Mesenchymal stem cell (in vitro differentiated cells and primary cell): ENCODE measurements around the gene COL16A1.
A peak's percentile ranks its signal among the peaks of the same experiment; 100 is the strongest.

Experiments used
- DNase-seq: peaks from one replicate; pipeline ENCODE4 v3.0.0-alpha.2; 2013
- H2AFZ ChIP-seq: one replicate; pipeline ENCODE4 v1.6.1; 2013; ENCODE audit warnings: low read depth, mild to moderate bottlenecking, control low read depth, inconsistent platforms, low read length, moderate library complexity
- H2AK5ac ChIP-seq: 2 replicates; pipeline ENCODE4 v1.6.1; 2013; ENCODE audit warnings: low read length, moderate library complexity, mild to moderate bottlenecking, inconsistent platforms; ENCODE audit not compliant: severe bottlenecking
- H2BK120ac ChIP-seq: one replicate; pipeline ENCODE4 v1.6.1; 2013; ENCODE audit warnings: low read depth, mild to moderate bottlenecking, inconsistent platforms, low read length, moderate library complexity
- H2BK12ac ChIP-seq, 2 experiments: one replicate each; pipeline ENCODE4 v1.6.1; 2013; ENCODE audit warnings: inconsistent platforms in 2 of 2, low read length in 2 of 2, mild to moderate bottlenecking in 2 of 2, moderate library complexity in 2 of 2, control low read depth in 1 of 2
- H2BK15ac ChIP-seq: one replicate; pipeline ENCODE4 v1.6.1; 2013; ENCODE audit warnings: mild to moderate bottlenecking, low read depth, inconsistent platforms; ENCODE audit not compliant: poor library complexity, severe bottlenecking
- H2BK5ac ChIP-seq: 2 replicates; pipeline ENCODE4 v1.6.1; 2013; ENCODE audit warnings: low read depth, mild to moderate bottlenecking, low read length, control low read depth, inconsistent platforms; ENCODE audit not compliant: poor library complexity, severe bottlenecking
- H3K14ac ChIP-seq, 2 experiments: one replicate each; pipeline ENCODE4 v1.6.1; 2013; ENCODE audit warnings: inconsistent platforms in 2 of 2, low read length in 2 of 2, control low read depth in 1 of 2, mild to moderate bottlenecking in 1 of 2, moderate library complexity in 1 of 2
- H3K18ac ChIP-seq, 2 experiments: one replicate each; pipeline ENCODE4 v1.6.1; 2013; ENCODE audit warnings: inconsistent platforms in 2 of 2, low read length in 2 of 2, control low read depth in 1 of 2, low read depth in 1 of 2, mild to moderate bottlenecking in 1 of 2
- H3K23ac ChIP-seq, 2 experiments: one replicate each; pipeline ENCODE4 v1.6.1; 2013; ENCODE audit warnings: inconsistent platforms in 2 of 2, low read length in 2 of 2, mild to moderate bottlenecking in 2 of 2, moderate library complexity in 2 of 2, control low read depth in 1 of 2
- H3K27ac ChIP-seq: 2 replicates; pipeline ENCODE4 v1.5.1; 2013; ENCODE audit warnings: mild to moderate bottlenecking, moderate library complexity, low read length, control low read depth, inconsistent platforms; ENCODE audit not compliant: poor library complexity, severe bottlenecking
- H3K27me3 ChIP-seq, 2 experiments: 2 replicates each; pipeline versions ENCODE4 v1.6.1 to v1.7.0; 2013; ENCODE audit warnings: low read length in 2 of 2, mild to moderate bottlenecking in 2 of 2, moderate library complexity in 2 of 2, control low read depth in 1 of 2, inconsistent platforms in 1 of 2; ENCODE audit not compliant: control insufficient read depth in 1 of 2, insufficient read depth in 1 of 2
- H3K36me3 ChIP-seq, 2 experiments: 2 replicates each; pipeline versions ENCODE4 v1.6.1 to v1.7.0; 2013; ENCODE audit warnings: low read length in 2 of 2, control low read depth in 1 of 2, inconsistent platforms in 1 of 2, low read depth in 1 of 2, mild to moderate bottlenecking in 1 of 2; ENCODE audit not compliant: insufficient read depth in 2 of 2, control insufficient read depth in 1 of 2
- H3K4ac ChIP-seq, 2 experiments: one replicate each; pipeline ENCODE4 v1.6.1; 2013; ENCODE audit warnings: inconsistent platforms in 2 of 2, low read length in 2 of 2, mild to moderate bottlenecking in 2 of 2, moderate library complexity in 2 of 2, control low read depth in 1 of 2, low read depth in 1 of 2
- H3K4me1 ChIP-seq: 2 replicates; pipeline ENCODE4 v1.6.1; 2013; ENCODE audit warnings: low read depth, low read length, control low read depth; ENCODE audit not compliant: control insufficient read depth, insufficient read depth
- H3K4me2 ChIP-seq: 2 replicates; pipeline ENCODE4 v1.6.1; 2013; ENCODE audit warnings: low read length, mild to moderate bottlenecking, inconsistent platforms; ENCODE audit not compliant: poor library complexity, severe bottlenecking
- H3K4me3 ChIP-seq, 2 experiments: 2 replicates each; pipeline versions ENCODE4 v1.5.1 to v1.7.0; 2013; ENCODE audit warnings: low read length in 2 of 2, mild to moderate bottlenecking in 2 of 2, control low read depth in 1 of 2, low read depth in 1 of 2; ENCODE audit not compliant: insufficient read depth in 1 of 2
- H3K79me1 ChIP-seq: replicated peaks from 2 replicates; pipeline ENCODE4 v1.6.1; 2013; ENCODE audit warnings: mild to moderate bottlenecking, control low read depth, low read length, inconsistent platforms; ENCODE audit not compliant: poor library complexity, severe bottlenecking
- H3K9ac ChIP-seq: 2 replicates; pipeline ENCODE4 v1.7.0; 2013; ENCODE audit warnings: mild to moderate bottlenecking, low read length, moderate library complexity
- H3K9me3 ChIP-seq: 2 replicates; pipeline ENCODE4 v1.7.0; 2013; ENCODE audit warnings: mild to moderate bottlenecking, low read length; ENCODE audit not compliant: control insufficient read depth
- H4K8ac ChIP-seq: one replicate; pipeline ENCODE4 v1.6.1; 2013; ENCODE audit warnings: inconsistent platforms, mild to moderate bottlenecking, low read length, moderate library complexity
- H4K91ac ChIP-seq: one replicate; pipeline ENCODE4 v1.6.1; 2013; ENCODE audit warnings: mild to moderate bottlenecking, low read length, inconsistent platforms
- WGBS: methylation state at CpG from one replicate; pipeline ENCODE4 v1.1.7; 2013; ENCODE audit warnings: mixed read lengths; 5-methylcytosine and 5-hydroxymethylcytosine counted together

Gene COL16A1

DNA sequence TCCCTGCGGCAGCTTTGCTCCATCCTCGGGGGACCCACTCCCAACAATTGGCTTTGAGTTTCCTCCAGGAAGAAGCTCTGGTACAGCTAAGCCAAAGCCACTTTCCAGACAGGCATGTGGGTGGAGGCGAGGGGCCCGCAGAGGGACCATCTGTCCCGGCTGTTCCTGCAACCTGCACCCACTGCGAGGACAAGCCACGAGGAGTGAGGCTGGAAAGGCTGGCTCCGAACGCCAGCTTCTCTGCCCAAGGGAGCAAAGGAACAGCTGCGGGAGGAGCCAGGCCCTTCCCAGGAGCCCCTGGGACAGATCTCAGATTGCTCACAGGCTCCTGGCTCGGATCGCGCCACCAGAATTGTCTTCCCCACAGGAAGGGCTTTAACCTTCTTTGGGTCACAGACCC lies 30.8 kb downstream of the COL16A1 start:
- no peak overlapping the region for H2BK12ac ChIP-seq
- no peaks in the 10 kb centered on the region for H3K27me3 ChIP-seq
- H2AK5ac ChIP-seq: no peak overlapping the region
- no peak overlapping the region for H3K4ac ChIP-seq
- H3K4me3 ChIP-seq: no peak overlapping the region
- H3K4me1 ChIP-seq: peaks cover 17% of the 10 kb centered on the region
- no peak overlapping the region for H3K27ac ChIP-seq
- H3K18ac ChIP-seq: no peak overlapping the region
- WGBS: 85% methylated on average over 13 of the region's 13 CpGs
- no peak for DNase-seq
- H3K4me2 ChIP-seq: no peak overlapping the region
- H4K8ac ChIP-seq: no peak overlapping the region
- H2BK5ac ChIP-seq: no peak overlapping the region
- H3K36me3 ChIP-seq: peaks cover 23 to 65% of the 10 kb centered on the region in 2 experiments
- H2BK15ac ChIP-seq: no peak overlapping the region
- no peak overlapping the region for H4K91ac ChIP-seq
- H2BK120ac ChIP-seq: no peak overlapping the region
- H3K14ac ChIP-seq: no peak overlapping the region
- H3K23ac ChIP-seq: no peak overlapping the region
- H3K9ac ChIP-seq: no peak overlapping the region
- H3K9me3 ChIP-seq: no peaks in the 10 kb centered on the region
- H3K79me1 ChIP-seq: no peaks in the 10 kb centered on the region
- H2AFZ ChIP-seq: no peak overlapping the region

DNA sequence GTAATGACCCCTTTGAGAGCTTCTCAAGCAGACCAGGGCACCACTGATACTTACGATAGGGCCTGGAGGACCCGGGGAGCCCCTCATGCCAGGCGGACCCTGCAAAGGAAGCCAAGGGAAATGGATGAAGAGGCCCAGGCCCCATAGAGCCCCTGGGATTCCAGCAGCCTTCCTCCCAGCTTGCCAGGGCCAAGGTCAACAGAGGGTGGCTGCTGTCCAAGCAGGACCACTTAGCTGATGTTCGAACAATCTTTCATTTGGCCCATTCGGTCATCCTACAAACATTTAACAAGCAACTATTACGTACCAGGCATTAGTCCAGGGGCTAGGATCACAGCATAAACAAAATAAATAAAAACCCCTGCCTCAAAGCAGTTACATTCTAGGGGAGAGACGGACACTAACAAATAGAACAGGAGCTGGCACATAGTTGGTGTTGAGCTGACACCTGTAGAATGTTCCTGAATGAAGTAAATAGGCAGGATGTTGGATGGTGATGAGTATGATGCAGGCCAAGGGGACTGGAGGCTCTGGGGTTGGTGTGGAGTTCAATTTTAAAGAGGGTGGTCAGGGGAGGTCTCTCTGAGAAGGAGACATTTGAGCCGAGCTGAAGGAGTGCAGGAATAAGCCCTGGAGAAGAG lies 32.1 kb downstream of the COL16A1 start:
- no peak overlapping the region for H2BK120ac ChIP-seq
- no peak overlapping the region for H2BK15ac ChIP-seq
- no peak overlapping the region for H3K4me3 ChIP-seq
- H3K18ac ChIP-seq: no peak overlapping the region
- peaks cover 24% of the 10 kb centered on the region for H3K4me1 ChIP-seq
- H3K27ac ChIP-seq: no peak overlapping the region
- peaks cover 21 to 69% of the 10 kb centered on the region in 2 experiments for H3K36me3 ChIP-seq
- no peak overlapping the region for H4K8ac ChIP-seq
- no peak overlapping the region for H2AK5ac ChIP-seq
- WGBS: 90% methylated on average over 8 of the region's 8 CpGs
- H3K14ac ChIP-seq: no peak overlapping the region
- no peak overlapping the region for H3K23ac ChIP-seq
- H3K4me2 ChIP-seq: no peak overlapping the region
- no peak overlapping the region for H3K4ac ChIP-seq
- H2AFZ ChIP-seq: no peak overlapping the region
- DNase-seq: no peak
- H3K27me3 ChIP-seq: no peaks in the 10 kb centered on the region
- no peaks in the 10 kb centered on the region for H3K9me3 ChIP-seq
- H3K79me1 ChIP-seq: no peaks in the 10 kb centered on the region
- no peak overlapping the region for H2BK12ac ChIP-seq
- H2BK5ac ChIP-seq: no peak overlapping the region
- no peak overlapping the region for H4K91ac ChIP-seq
- H3K9ac ChIP-seq: no peak overlapping the region

GRCh38 chr1:31671147-31671546 lies 32.7 kb downstream of the COL16A1 start:
- H3K27me3 ChIP-seq: no peaks in the 10 kb centered on the region
- H3K4me2 ChIP-seq: no peak overlapping the region
- no peak overlapping the region for H2BK15ac ChIP-seq
- no peak overlapping the region for H4K91ac ChIP-seq
- no peak overlapping the region for H3K27ac ChIP-seq
- H2BK12ac ChIP-seq: no peak overlapping the region
- H3K79me1 ChIP-seq: no peaks in the 10 kb centered on the region
- DNase-seq: no peak
- no peak overlapping the region for H4K8ac ChIP-seq
- H2BK120ac ChIP-seq: no peak overlapping the region
- no peak overlapping the region for H3K4ac ChIP-seq
- H3K4me1 ChIP-seq: peaks cover 29% of the 10 kb centered on the region
- no peak overlapping the region for H3K9ac ChIP-seq
- no peaks in the 10 kb centered on the region for H3K9me3 ChIP-seq
- no peak overlapping the region for H3K14ac ChIP-seq
- peaks cover 20 to 69% of the 10 kb centered on the region in 2 experiments for H3K36me3 ChIP-seq
- H3K23ac ChIP-seq: no peak overlapping the region
- H3K4me3 ChIP-seq: no peak overlapping the region
- no peak overlapping the region for H2AFZ ChIP-seq
- WGBS: 91% methylated on average over 11 of the region's 11 CpGs
- H3K18ac ChIP-seq: no peak overlapping the region
- H2AK5ac ChIP-seq: no peak overlapping the region
- H2BK5ac ChIP-seq: no peak overlapping the region

GRCh38 chr1:31670593-31670964 lies 33.2 kb downstream of the COL16A1 start:
- Histone ChIP-seq H4K91ac (no peak overlapping the region), H3K18ac (no peak overlapping the region), H2BK120ac (no peak overlapping the region), H3K14ac (peak overlapping the region in 1 of 2 experiments; percentile 7), H3K9me3 (no peaks in the 10 kb centered on the region), H3K4ac (no peak overlapping the region), H2BK12ac (no peak overlapping the region), H3K27ac (no peak overlapping the region), H3K9ac (peak overlapping the region; percentile 15), H3K27me3 (no peaks in the 10 kb centered on the region), H2AFZ (no peak overlapping the region), H3K4me3 (no peak overlapping the region), H2BK15ac (no peak overlapping the region), H2BK5ac (no peak overlapping the region), H3K79me1 (no peaks in the 10 kb centered on the region), H2AK5ac (no peak overlapping the region), H3K4me1 (peaks cover 31% of the 10 kb centered on the region), H3K23ac (no peak overlapping the region), H3K36me3 (peaks cover 24 to 75% of the 10 kb centered on the region in 2 experiments), H4K8ac (no peak overlapping the region), H3K4me2 (no peak overlapping the region)
- no peak for DNase-seq
- WGBS: 92% methylated on average over 6 of the region's 6 CpGs
